ENCODE data around the gene NFATC4.

DNA sequence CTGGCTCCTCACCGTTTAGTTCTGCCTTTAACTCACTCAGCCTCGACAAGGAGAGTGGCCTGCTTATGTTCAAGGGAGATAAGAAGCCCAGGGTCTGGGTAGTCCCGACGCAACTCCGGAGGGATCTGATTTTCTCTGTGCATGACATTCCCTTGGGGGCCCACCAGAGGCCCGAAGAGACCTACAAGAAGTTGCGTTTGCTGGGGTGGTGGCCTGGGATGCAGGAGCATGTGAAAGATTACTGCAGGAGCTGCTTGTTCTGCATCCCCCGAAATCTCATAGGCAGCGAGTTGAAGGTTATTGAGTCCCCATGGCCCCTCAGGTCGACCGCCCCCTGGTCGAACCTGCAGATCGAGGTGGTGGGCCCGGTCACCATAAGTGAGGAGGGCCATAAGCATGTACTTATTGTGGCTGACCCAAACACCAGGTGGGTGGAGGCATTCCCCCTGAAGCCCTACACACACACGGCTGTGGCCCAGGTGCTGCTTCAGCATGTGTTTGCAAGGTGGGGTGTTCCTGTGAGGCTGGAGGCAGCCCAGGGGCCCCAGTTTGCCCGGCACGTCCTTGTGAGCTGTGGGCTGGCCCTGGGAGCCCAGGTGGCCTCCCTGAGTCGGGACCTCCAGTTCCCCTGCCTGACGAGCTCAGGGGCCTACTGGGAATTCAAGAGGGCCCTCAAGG is 48.4 kb downstream of the NFATC4 start:
- no peak for TF ChIP-seq POLR2AphosphoS5 (IDR thresholded peaks at IDR 0.05; ENCODE audit: borderline replicate concordance, low read depth, low read length)
- TF ChIP-seq EZH2 (IDR thresholded peaks at IDR 0.05): no peak

Data from SK-N-MC (cell line).